HL-60/S4 treated with phorbol 12-myristate 13-acetate at 8.2 ng/mL for 4 days and 3 days (cell line): ENCODE data around the gene SCO2.

Experiments
- in situ Hi-C: fragments of 300-500 bp; cut with MboI; formaldehyde crosslinking; loops from 2 replicates; pipeline ENCODE4 v1.15.0; 2022; ENCODE audit warnings: low sequenced_read_pairs

Gene SCO2

GRCh38 chr22:50525104-50525857, at the start of gene SCO2:
Gene SCO2 (minus strand): TSS chr22:50525598. CDS start chr22:50524411, 1,187 bp downstream.
- in situ Hi-C loops: no loop called here

DNA sequence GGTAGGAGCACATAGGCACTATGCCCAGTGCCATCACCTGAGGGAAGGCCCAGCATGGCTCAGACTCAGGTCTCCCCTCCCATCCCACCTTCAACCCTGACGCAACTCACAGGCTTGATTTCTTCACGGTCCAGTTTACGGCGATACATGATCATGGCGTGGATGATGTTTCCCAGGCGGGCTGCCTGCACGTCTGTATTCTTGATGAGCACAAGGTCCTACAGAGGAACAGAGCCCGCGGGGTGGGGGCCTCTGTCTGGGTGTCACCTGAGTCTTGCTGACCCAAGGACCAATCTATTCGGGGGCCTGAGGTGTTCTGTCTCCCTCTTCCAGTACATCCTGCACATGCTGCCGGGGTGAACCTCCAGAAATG, 49.0 kb upstream of the SCO2 start:
- in situ Hi-C loops: no loop called here

- in situ Hi-C loops: no loop called here
Observed at GRCh38 chr22:50573491-50574382, 48.3 kb upstream of the SCO2 start.

DNA sequence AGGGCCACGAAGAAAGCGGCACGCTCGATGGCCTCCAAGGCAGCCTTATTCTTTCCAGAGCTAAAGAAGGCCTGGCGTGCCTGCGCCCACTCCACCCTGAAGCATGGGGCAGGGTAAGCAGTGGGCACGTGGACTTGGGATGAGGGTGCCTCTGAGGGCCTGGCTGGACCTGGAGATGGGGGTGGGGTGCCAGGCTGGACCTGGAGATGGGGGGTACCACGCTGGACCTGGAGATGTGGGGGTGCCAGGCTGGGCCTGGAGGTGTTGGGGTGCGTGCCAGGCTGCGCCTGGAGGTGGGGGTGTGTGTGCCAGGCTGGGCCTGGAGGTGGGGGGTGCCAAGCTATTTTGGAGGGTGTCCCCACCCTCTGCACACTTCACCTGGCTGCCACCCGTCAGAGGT, 47.6 kb upstream of the SCO2 start:
- in situ Hi-C loops: no loop called here

- in situ Hi-C loops: no loop called here
Observed at GRCh38 chr22:50571264-50572175, 46.1 kb upstream of the SCO2 start.

DNA sequence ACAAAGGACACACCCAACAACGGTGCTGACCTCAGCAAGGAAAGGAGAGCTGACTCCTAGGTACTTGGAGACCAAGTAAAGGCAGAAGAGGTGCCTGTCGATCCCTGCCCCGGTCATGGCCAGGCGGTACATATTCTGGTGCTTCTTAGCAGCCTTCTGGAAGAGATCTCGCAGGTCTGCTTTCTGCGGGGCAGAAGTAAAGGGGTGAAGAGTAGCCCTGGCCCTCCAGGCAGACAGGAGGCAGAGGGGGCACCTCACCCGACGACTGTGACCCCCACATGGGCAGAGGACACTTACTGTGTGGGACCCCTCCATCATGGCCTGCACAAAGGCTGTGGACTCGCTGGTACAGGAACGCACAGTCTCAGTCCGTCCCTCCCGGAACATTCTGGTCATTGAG, 45.5 kb upstream of the SCO2 start:
- in situ Hi-C loops: no loop called here

GRCh38 chr22:50569896-50570535, 44.6 kb upstream of the SCO2 start:
- in situ Hi-C loops: no loop called here

DNA sequence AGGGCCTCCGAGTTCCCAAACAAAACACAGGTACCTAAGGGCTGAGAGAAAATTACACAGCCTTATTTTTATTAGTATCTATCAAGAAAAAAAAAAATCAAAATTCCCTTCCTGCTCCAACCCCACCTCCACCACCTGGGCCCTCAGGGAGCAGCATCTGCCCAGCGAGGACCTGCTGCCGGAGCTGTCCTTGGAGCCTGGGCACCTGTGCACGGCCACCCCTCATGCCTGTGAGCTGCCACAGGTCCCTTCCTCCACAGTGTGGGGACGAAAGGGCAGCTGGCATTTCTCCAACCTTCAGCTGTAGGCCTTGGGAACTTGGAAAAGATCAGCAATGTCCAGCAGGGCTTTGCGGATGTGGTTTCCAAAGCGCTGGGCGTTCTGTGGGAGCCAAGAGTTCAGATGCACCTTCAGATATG, 43.7 kb upstream of the SCO2 start:
- in situ Hi-C loops: no loop called here

DNA sequence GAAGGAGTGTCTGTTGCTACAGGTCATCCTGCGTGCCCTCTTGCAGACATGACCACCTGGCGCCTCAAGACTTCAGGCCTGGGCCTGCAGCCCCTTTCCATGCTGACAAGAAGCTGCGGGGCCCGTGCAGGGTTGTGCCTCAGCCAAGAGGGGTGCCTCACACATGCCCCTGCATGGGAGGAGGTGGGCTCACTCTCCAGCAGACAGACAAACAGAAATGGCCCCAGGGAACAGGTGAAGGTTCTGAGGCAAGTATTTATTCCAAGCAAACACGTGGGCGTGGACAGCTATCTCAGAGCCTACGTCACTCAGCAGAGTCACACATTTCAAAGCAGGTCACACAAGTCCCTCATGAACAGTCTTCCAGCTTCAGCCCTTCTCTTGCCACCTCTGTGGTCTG, 43.2 kb upstream of the SCO2 start:
- in situ Hi-C loops: no loop called here

DNA sequence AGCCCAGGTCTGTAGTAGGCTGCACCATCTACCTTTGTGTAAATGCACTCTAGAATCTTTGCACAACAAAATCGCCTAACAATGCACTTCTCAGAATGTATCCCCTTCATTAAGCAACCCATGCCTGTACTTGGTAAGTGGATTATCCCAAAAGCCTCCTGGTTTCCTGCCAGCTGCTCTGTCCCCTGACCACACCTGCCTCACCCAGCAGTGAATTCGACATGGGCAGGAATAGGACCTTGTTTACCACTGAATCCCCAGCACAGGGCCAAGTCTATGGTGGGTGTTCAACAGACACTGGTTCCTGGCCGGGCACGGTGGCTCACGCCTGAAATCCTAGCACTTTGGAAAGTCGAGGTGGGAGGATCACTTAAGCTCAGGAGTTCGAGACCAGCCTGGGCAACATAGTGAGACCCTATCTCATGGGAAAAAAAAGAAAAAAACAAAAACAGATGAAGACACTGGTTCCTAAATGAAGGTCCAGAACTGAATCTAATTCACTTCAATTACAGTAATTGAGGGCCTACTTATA, 42.4 kb upstream of the SCO2 start:
- in situ Hi-C loops: no loop called here

DNA sequence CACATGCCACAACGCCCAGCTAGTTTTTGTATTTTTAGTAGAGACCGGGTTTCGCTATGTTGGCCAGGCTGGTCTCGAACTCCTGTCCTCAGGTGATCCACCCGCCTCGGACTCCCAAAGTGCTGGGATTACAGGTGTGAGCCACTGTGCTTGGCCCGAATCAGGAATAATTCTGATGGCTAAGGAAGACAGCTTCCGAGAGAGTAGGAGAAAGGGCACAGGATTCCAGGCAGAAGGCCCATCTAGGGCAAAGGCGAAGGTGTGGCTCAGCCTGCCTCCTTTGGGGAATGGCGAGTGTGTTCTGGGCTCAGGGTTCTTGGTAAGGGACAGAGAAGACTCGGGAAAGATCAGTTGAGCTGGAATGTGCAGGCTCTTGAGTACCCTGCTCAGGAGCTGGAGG, 38.9 kb upstream of the SCO2 start:
- in situ Hi-C loops: no loop called here

DNA sequence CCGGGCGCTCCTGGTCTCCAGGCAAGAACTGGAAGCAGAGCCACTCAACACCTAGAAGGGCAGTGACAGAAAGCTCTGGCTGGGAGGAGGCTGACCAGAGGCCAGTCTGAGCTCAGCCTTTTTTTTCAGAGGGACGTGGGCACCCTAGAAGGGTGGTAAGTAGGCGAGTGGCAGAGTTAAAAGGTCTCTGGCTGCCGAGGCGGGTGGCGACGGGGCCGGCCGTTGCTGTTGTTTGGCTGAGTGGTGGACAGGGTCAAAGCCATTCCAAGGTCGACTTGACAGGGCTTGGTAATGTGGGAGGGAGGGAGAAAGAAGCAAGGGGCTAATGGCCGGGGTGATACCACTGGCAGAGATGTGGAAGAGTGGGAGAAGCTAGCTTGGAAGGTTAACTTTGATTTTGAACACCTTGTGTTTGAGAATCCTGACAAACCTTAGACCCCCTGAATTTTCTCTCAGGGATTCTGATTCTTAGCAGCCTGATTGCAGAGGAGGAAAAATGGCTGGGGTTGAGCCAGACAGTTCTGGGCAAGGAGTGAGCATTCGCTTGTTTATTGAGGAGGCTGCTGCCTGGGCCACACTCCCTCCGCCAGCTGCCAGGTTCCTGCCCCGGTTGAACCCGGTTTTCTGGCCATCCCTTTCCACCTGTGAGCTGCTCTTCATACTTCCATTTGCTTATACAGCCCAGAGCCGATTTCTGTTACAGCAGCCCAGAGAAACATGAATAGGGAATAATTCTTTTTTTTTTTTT, 38.2 kb upstream of the SCO2 start:
- in situ Hi-C loops: no loop called here

DNA sequence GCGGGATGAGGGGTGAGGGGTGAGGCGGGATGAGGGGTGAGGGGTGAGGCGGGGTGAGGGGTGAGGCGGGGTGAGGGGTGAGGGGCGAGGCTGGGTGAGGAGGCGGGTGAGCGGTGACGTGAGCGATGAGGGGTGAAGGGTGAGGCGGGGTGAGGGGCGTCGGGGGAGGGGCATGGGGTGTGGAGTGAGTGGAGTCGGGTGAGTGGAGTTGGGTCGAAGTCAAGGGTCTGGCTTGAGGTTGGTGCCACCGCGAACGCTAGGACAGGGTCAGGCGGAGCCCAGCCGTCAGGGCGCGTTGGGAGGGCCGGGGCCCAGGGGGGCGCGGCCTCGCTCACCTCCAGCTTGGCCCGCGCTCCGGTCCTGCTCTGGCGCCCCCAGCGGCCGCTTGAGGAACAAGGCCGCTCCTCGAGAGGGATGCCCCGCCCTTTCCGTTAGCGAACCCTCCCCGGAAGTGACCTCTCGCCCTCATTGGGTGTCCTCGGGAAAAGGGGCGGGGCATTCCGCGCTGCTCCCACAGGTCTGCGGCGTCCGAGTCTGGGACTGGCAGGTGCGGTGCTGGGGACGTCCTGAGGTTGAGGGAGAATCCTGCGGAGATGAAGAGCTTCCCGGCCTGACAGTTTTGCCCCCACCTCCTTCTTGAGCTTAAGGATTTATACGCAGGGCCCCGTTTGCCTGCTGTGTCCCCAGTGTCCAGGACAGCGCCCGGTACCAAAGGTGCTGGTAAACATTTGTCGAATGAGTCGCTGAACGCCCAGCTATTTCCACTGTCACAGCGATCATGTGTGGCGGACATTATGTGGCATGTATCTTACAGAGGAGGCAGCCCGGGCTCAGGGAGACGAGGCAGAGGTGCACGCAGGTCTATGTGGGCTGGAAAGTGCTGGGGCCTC, 37.4 kb upstream of the SCO2 start, which contains the start of gene SYCE3:
TSS of gene SYCE3 (minus strand) at position 397 of the 890 bp plus-strand sequence. CDS start 6,514 bp downstream, outside the sequence.
- in situ Hi-C loops: no loop called here

DNA sequence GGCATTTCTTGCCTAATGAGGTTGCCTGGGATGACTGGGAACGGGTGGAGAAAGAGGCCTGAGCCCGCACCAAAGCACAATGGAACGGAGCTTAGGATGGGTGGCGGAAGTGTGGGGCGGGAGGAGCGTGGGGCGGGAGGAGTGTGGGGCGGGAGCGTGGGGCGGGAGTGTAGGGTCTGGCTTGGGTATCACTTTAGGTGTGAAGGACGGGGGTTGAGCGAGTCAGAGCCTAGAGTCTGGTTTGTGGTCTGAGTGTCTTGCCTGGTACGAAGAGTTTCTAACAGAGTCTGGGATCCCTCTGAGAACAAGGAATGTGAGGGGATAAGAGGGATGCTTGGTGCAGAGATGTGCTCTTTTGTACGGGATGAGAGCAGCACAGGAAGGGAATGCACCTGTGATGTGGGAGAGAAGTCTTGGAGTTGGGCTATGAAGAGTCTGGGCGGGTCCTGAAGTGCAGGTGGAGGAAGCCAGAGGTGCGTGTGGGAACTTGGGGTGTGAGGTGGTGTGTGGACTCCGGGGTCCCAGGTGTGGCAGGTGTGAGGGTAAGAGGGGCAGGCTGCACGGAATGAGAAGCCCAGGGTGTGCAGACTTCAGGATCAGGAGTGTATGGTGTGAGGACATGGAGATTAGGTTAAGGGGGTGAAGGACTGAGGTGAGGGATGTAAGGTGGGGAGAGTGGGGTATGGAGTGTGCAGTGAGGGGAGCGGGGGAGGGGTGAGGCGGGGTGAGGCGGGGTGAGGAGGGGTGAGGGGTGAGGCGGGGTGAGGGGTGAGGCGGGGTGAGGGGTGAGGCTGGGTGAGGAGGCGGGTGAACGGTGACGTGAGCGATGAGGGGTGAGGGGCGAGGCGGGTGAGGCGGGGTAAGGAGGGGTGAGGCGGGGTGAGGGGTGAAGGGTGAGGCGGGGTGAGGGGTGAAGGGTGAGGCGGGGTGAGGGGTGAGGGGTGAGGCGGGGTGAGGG, 36.3 kb upstream of the SCO2 start:
- in situ Hi-C loops: no loop called here

- in situ Hi-C loops: no loop called here
Observed at GRCh38 chr22:50560034-50560433, 34.6 kb upstream of the SCO2 start.

DNA sequence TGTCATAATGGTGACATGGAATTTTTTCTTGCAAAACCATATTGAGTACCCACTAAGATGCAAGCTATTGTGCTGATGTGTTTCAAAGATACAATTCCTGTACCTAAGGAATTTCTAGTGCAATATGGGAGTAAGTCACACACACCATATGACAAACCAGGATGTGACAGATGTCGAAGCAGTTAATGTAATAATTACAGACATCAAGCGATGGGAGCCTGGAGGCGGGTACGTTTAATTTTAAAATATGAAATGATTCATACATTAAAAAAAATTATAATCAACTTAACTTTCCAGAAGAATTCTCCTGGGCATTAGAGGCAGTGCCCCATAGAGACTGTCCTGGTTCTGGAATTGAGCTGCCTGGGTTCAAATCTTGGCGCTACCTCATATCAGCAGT, 31.3 kb upstream of the SCO2 start:
- in situ Hi-C loops: no loop called here

- in situ Hi-C loops: no loop called here
Observed at GRCh38 chr22:50553310-50553709, 27.9 kb upstream of the SCO2 start.
